GM21390 (cell line): Measurements from ENCODE around the gene TMEM238L.

Source experiments
- ATAC-seq: cut with Tn5 transposase; IDR thresholded peaks from one replicate; pipeline ENCODE4 v1.9.1; 2021; ENCODE audit not compliant: unreplicated experiment

Gene TMEM238L

DNA sequence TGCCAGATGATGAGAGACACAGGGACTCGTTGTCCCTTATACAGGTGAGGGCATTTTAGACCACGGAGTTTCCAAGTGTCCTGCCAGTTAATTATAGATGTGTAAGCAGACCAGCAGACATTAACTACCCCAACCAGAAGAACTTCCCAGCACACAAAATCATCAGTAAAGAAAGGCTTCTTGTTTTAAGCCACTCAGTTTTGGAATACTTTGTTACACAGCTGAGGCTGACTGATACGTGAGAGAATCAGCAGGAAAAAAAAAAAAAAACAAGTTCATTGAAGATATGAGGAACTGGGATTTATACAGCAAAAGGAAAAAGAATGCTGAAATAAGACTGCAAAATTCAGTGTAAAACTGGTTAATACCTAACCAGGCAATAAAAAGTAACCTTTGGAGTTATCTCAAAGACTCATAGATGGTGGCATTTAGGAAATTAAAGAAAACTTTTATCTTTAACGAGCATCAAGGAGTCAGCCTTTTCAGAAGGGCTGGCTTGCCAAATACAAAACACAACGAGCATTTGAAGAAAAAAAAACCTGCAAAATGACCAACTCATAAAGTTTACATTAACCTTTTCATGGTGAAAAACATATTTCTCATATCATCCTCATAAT, 28.1 kb downstream of the TMEM238L start:
- ATAC-seq, result no peak

DNA sequence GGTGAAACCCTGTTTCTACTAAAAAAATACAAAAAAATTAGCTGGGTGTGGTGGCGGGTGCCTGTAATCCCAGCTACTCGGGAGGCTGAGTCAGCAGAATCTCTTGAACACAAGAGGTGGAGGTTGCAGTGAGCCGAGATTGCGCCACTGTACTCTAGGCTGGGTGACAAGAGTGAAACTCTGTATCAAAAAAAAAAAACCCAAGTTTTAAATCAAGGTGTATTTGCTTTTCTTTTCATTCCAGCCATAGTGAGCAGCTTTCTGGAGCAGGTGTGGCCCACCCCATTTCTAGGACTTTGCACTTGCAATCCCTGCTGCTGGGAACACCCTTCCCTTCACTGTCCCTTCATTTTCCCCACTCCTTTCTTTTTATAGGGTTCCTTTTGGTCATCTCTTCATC, 28.8 kb downstream of the TMEM238L start:
- no peak for ATAC-seq

GRCh38 chr17:10773391-10773790, 30.5 kb downstream of the TMEM238L start:
- no peak for ATAC-seq

DNA sequence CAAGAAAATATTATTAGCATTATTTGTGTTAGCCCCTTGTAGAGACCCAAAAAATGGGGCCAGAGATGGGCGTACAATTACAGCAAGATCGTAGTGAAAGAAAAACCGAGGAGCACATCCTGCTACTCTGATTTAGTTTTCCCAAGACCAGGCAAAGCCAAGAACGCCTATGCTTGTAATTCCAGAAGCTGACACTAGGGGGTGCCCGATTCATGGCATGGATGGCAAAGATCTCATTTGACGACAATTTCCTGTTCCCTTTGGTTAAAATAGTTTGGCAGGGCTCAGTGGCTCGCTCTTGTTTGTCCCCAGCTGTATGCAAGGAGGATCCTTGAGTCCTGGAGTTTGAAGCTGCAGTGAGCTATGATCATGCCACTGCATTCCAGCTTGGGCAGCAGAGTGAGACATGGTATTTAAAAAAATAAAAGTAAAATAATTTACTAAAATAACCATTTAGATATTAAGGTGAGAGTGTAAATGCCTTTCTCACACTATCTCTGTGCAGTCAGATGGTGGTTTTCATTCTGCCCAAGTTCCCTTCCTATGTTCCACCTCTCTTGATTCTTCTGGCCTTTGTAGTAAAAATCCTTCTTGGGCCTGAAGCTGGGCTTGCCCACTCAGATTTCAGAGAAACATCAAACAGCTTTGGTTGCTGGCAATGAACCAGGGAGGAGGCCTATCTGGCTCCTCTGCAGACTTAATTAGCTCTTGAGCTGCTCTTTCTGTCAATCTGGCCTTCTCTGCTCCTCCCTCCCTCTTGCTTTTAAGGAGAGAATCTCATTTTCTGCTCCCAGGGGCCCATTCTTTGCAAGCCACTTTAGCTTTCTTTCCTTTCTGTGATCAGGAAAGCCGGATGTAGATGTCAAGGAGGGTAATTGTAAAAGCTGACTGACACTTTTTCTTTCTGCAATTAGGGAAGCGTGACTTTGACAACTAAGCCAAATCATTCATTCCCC, 31.2 kb downstream of the TMEM238L start:
- ATAC-seq, result no peak

- no peak for ATAC-seq
Measured at GRCh38 chr17:10771148-10771547, 32.8 kb downstream of the TMEM238L start.

DNA sequence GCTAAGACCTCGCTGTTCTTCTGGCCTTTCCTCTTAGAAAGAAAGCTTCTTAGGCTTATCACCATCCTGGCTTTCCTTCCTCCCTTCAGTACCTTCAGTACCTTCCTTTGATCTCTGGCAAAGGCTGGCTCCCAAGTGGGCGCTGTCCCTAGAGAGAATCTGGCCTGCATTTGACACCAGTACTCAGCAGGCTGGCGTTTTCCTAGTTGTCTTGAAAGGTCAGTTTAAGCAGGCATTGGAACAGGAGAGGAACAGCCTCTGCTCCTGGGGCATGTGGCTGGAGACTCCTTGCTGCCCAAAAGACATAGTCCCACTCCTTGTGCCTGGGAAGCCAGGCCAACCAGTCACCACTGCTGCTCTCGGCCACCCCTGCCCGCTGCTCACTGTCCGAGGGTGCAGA, 34.1 kb downstream of the TMEM238L start:
- no peak for ATAC-seq

GRCh38 chr17:10768750-10769251, 35.1 kb downstream of the TMEM238L start:
- no peak for ATAC-seq

DNA sequence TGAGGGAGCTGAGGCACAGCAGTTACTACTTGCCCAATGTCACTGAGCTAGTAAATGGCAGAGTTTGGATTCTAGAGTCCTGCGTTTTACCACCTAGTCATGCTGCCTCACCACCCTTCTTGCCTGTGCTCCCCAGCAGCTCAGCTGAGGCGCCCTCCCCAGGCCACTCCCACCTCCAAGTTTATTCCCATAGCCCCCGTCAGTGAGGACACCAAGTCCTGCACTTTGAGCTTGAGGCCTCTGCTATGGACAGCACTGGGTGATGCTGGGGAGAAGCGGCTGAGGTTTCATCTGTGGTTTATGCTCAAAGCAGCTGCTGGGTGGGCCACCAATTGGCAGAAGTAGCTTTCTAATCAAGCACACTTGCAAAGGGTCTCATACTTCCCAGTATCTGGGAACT, 36.7 kb downstream of the TMEM238L start:
- no peak for ATAC-seq

DNA sequence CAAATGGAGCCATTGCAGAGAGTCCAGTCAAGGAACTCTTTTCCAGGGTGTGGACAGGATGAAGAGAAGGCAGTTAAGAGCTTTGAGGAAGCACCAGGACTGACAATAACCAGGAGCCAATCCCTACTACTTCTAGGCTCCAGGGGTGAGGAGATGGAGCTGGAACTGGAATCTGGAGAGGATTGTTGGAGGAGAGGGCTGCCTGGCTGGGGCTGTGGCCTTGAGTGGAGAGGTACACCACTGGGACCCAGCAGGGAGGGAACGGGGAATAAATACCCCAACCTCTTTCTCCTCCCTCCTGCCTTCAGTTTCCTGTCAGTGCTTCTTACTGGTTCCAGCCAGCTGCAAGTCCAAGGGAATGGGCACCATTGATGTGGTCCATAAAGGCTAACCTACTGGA, 41.9 kb downstream of the TMEM238L start:
- ATAC-seq, result no peak

- no peak for ATAC-seq
Measured at GRCh38 chr17:10761281-10761680, 42.6 kb downstream of the TMEM238L start.

DNA sequence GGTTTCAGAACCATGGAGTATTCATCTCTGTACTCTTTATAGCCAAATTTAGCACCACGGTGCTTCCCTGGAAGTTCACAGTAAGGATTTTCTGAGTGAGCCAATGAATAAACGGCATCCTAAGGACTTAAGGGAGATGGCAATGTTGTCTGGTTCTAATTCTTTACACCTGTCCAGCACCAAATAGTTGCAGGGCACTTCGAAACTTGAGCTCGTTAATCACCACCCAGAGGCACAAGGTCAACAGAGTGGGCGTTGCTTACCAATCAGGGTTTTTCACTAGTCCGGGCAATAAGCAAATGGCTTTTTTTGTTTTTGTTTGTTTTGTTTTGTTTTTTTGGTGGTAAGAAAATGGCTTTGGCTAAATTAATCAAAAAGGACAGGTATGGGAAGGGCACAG, 45.8 kb downstream of the TMEM238L start:
- no peak for ATAC-seq

- ATAC-seq, result no peak
Measured at GRCh38 chr17:10757647-10758046, 46.3 kb downstream of the TMEM238L start.

DNA sequence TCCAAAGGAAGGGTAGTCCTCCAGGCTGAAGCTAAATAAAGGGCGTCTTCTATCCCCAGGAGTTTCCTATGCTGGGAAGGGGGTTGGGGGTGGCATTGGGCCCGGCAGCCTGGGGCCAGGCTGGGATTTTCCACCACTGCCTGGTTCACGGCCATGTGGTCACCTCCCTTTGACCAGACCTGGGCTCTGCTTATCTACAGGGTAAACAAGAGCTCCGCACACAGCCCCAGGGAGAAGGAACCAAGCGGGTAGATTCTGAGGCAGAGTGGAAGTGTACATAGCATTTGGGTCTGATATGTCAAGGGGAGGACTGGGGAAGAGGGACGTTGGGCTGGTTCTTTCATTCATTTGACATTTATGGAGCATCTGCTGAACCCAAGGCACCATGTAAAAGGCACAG, 46.8 kb downstream of the TMEM238L start:
- ATAC-seq, result no peak

DNA sequence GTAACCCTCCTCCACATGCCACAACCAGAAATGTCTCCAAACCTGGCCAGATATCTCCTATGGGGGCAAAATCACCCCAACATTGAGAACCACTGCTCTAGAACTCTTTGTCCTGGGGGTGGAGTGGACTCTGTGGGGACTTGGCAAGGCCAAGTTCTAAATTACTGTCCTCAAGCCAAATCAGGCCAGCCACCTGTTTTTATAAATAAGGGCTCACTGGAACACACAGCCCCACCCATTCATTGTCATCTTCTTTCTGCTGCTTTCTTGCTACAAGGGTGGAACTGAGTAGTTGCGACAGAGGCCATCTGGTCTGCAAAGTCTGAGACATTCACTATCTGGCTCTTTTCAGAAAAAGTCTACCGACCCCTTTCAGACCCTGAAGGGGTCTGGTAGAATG, 47.3 kb downstream of the TMEM238L start:
- no peak for ATAC-seq

DNA sequence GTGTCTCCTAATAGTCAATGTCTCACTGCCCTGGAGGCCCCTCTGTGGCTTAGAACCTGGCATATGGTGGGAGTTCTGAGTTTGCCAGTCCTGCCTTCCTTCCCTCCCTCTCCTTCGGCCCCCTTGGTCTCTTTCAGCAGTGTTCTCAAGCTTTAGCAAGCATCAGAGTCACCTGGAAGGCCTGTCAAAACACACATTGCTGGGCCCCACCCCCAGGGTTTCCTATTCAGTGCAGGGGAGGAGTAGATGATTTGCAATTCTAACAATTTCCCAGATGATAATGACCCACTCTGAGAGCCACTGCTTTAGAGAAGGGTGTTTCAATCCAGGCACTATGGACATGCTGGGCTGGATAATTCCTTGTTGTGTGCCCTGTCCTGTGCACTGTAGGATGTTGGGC, 47.7 kb downstream of the TMEM238L start:
- no peak for ATAC-seq

GRCh38 chr17:10755592-10756127, 48.2 kb downstream of the TMEM238L start:
- ATAC-seq, result no peak

GRCh38 chr17:10754861-10755591, 48.9 kb downstream of the TMEM238L start:
- no peak for ATAC-seq

DNA sequence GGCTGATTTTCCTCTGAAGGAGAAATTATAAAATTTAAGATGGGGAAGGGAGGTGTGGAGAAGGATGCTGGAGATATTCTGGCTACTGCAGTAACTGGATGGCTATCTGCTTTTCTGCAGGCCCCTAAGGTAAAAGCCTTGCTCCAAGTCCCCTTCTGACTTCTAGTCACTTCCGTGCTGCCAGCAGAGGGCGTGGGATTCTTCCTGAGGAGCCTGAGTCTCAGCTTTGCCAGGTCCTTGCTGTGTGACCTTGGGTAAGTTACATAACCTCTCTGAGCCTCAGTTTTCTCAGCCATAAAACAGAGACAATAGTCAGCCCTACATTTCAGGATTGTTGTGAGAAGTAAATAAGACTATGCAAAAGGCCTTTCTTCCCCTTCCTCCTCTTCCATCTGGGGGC, 49.8 kb downstream of the TMEM238L start:
- ATAC-seq, result no peak

DNA sequence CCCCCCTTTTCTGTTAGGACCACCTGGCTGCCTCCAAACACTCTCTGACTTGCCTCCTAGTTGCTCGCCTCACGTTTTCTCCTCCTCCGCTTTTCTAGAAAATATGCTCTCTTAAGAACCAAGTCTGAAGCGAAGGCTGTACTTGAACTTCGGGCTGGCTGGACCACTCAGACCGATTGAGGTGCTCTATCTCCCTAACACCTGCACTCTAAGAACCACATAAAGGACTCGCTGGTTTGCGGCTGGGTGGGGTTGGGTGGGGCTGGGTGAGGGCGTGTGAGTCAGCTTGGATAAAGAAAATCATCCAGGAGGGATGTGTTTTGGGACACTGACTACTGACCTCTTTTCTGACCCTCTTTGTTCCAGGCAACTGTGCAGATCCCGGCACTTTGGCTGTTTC, 51.2 kb downstream of the TMEM238L start:
- ATAC-seq, result no peak

GRCh38 chr17:10751563-10751962, 52.3 kb downstream of the TMEM238L start:
- no peak for ATAC-seq

- no peak for ATAC-seq
Measured at GRCh38 chr17:10750210-10750609, 53.7 kb downstream of the TMEM238L start.
